ENCODE data around the gene MXI1.
"Not testable (repeated sequence)": the region's sequence is repeated elsewhere in the genome, so short reads cannot be mapped to it uniquely, and the experiment has no call there.

MXI1 gene

DNA sequence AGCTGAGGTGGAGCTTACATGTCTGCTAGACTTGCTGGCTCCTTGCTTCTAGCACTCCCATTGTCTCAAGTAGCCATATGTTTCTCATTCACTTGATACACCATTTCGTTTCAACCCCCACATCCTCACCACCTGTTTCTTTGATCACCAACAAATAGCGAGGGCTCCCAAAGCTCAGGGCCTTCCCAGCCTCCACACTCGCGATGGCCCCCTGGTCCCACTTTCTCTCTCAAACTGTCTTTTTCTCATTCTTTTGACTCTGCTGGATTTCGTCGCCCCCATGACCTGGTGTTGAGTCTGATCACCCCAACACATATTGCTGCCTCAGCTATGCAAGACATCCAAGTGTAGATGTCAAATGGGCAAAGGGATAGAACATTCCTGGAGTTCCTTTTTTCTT is 123.3 kb downstream of the MXI1 start:
- no peaks in the 10 kb centered on the region for H3K36me3 ChIP-seq (ENCODE audit: insufficient read depth, insufficient read length, low read length)
- TF ChIP-seq ZNF274 (IDR thresholded peaks at IDR 0.05; ENCODE audit: low read depth, low read length), result no peak
- TF ChIP-seq YY1 (IDR thresholded peaks at IDR 0.05; ENCODE audit: insufficient read depth, insufficient read length), result no peak
- TF ChIP-seq SUZ12 (IDR thresholded peaks at IDR 0.05; ENCODE audit: extremely low read depth, insufficient read depth, insufficient read length), result no peak
- H3K27me3 ChIP-seq (ENCODE audit: insufficient read depth, insufficient read length), result no peaks in the 10 kb centered on the region
- no peak overlapping the region for H3K9ac ChIP-seq (ENCODE audit: insufficient read length, low read depth)
- no peak overlapping the region for H3K4me3 ChIP-seq (ENCODE audit: insufficient read length, low read depth)
- no peak for DNase-seq (ENCODE audit: low read depth, low spot score)
- no peaks in the 10 kb centered on the region for H3K4me1 ChIP-seq (ENCODE audit: insufficient read depth, insufficient read length)
- peaks cover 35% of the 10 kb centered on the region for H3K9me3 ChIP-seq (ENCODE audit: insufficient read depth, low read length)

DNA sequence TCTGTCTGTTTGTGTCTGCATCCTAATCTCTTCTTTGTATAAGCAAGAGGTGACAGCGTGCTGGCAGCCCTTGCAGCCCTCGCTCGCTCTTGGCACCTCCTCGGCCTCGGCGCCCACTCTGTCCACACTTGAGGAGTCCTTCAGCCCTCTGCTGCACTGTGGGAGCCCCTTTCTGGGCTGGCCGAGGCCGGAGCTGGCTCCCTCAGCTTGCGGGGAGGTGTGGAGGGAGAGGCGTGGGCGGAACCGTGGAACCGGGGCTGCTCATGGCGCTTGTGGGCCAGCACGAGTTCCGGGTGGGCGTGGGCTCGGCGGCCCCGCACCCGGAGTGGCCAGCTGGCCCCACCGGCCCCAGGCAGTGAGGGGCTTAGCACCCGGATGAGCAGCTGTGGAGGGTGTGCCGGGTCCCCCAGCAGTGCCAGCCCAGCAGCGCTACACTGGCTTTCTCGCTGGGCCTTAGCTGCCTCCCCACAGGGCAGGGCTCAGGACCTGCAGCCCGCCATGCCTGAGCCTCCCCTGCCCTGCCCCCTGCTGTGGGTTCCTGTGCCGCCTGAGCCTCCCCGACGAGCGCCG is 123.9 kb downstream of the MXI1 start:
- H3K36me3 ChIP-seq (ENCODE audit: insufficient read depth, insufficient read length, low read length); H3K4me3 ChIP-seq (ENCODE audit: insufficient read length, low read depth); DNase-seq (ENCODE audit: low read depth, low spot score); H3K9ac ChIP-seq (ENCODE audit: insufficient read length, low read depth); H3K4me1 ChIP-seq (ENCODE audit: insufficient read depth, insufficient read length); H3K27me3 ChIP-seq (ENCODE audit: insufficient read depth, insufficient read length): not testable (repeated sequence)
- H3K9me3 ChIP-seq (ENCODE audit: insufficient read depth, low read length), result peaks cover 29% of the 10 kb centered on the region

DNA sequence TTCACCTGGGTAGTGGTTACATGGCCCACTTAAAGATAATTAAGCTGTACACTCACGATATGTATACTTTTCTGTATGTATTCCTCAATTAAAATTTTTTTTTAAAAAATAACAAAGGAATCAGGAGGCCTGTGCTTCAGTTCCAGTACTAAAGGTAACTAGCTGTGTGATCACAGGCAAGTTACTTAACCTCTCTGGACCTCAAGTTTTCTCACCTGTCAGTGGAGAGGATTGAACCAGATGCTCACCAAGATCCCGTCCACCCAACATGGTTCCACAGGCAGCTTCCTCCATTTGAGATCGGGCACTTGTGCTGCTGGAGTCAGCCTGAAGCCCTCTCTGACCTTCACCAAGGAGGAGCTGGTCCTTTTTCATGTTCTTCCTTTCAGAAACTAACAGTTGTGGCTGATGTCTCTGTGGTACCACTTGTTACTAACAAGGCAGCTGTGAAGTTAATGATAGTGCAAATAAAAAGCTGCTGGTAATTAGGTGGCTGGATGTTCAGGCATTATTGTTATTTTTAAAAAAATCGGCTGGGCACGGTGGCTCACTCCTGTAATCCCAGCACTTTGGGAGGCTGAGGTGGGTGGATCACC is 126.8 kb downstream of the MXI1 start:
- Histone ChIP-seq H3K4me1 (ENCODE audit: insufficient read depth, insufficient read length) (peaks cover 4% of the 10 kb centered on the region), H3K27me3 (ENCODE audit: insufficient read depth, insufficient read length) (no peaks in the 10 kb centered on the region), H3K4me3 (ENCODE audit: insufficient read length, low read depth) (no peak overlapping the region), H3K36me3 (ENCODE audit: insufficient read depth, insufficient read length, low read length) (no peaks in the 10 kb centered on the region), H3K9ac (ENCODE audit: insufficient read length, low read depth) (no peak overlapping the region), H3K9me3 (ENCODE audit: insufficient read depth, low read length) (peaks cover 29% of the 10 kb centered on the region)
- no peak for DNase-seq (ENCODE audit: low read depth, low spot score)
- no peak for TF ChIP-seq ZNF274 (IDR thresholded peaks at IDR 0.05; ENCODE audit: low read depth, low read length)

DNA sequence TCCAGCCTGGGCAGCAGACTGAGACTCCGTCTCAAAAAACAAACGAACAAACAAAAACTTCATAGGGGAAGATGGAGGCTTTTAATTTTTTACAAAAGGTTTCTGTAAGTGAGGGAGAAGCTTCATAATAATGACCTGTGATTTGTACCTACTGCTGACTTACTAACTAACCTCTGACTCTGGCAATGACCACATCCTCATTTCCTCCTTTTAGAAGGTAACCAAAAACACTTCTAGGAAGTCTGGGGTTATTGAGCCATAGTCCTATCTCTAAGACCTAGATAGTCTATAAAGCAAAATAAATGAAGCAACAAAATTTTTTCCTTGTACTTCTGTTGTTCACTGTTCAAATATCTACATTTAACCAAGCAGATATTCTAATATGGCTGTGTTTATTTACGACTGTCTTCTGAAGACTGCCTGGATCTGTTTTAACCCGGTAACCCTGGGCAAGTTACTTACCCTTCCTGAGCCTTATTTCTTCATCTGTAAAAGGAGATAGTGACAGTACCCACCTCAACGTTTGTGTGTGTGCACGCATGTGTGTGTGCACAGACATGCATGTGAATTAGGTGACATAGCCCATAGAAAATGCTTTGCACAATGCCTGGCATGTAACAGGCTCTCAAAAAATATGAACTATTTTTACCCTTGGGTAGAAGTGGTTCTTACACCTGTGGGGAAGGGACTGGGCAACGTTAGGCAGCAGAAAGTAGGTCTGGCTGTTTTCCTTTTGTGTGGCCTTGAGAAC is 128.1 kb downstream of the MXI1 start:
- peaks cover 4% of the 10 kb centered on the region for H3K4me1 ChIP-seq (ENCODE audit: insufficient read depth, insufficient read length)
- H3K36me3 ChIP-seq (ENCODE audit: insufficient read depth, insufficient read length, low read length), result no peaks in the 10 kb centered on the region
- H3K4me3 ChIP-seq (ENCODE audit: insufficient read length, low read depth), result no peak overlapping the region
- H3K27me3 ChIP-seq (ENCODE audit: insufficient read depth, insufficient read length), result no peaks in the 10 kb centered on the region
- DNase-seq (ENCODE audit: low read depth, low spot score), result no peak
- TF ChIP-seq SUZ12 (IDR thresholded peaks at IDR 0.05; ENCODE audit: extremely low read depth, insufficient read depth, insufficient read length) (no peak), ZNF274 (IDR thresholded peaks at IDR 0.05; ENCODE audit: low read depth, low read length) (no peak), YY1 (IDR thresholded peaks at IDR 0.05; ENCODE audit: insufficient read depth, insufficient read length) (no peak)
- H3K9ac ChIP-seq (ENCODE audit: insufficient read length, low read depth), result peak overlapping the region; percentile 56
- H3K9me3 ChIP-seq (ENCODE audit: insufficient read depth, low read length), result peaks cover 15% of the 10 kb centered on the region

DNA sequence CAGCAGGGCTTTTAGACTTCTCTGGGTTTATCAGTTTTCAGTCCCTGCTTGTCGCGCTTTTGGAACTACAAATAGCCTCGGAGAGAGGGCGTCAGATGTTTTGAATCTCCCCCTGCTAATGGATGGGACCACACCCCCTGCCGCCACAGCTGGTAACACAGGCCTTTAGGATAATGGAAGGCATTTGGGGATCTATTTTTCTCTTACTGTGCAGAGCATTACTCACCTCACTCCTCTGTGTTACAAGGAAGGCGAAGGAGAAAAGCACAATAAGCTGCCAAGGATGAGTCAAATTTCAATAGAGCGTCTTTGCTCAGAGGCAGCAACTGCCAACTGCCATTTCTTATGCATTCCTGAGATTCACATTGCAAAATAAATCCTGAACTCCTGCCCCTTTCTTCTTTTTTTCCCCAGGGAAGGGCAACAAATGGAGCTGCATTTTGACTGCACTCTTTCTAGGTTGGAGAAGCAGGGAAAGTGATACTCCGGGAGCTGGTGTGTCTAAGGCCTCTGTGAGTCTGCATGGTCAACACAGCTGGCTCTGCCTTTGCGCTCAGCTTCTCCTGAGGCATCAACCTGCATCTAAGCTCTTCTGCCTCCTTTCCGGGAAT is 128.8 kb downstream of the MXI1 start:
- no peak overlapping the region for H3K4me3 ChIP-seq (ENCODE audit: insufficient read length, low read depth)
- TF ChIP-seq SUZ12 (IDR thresholded peaks at IDR 0.05; ENCODE audit: extremely low read depth, insufficient read depth, insufficient read length), result no peak
- H3K4me1 ChIP-seq (ENCODE audit: insufficient read depth, insufficient read length), result peaks cover 4% of the 10 kb centered on the region
- H3K27me3 ChIP-seq (ENCODE audit: insufficient read depth, insufficient read length), result no peaks in the 10 kb centered on the region
- peaks cover 8% of the 10 kb centered on the region; the same call in 1 of the 2 replicates for H3K9me3 ChIP-seq (ENCODE audit: insufficient read depth, low read length)
- DNase-seq (ENCODE audit: low read depth, low spot score), result peak; percentile 48
- no peaks in the 10 kb centered on the region for H3K36me3 ChIP-seq (ENCODE audit: insufficient read depth, insufficient read length, low read length)
- peak overlapping the region; percentile 56 for H3K9ac ChIP-seq (ENCODE audit: insufficient read length, low read depth)

Measured in NT2/D1 (cell line).